Measurements from ENCODE around the gene PLEKHA1. TPM values are rescaled to one million over a fixed set of nuclear protein-coding genes. Genes with fewer than 3 reads are reported as not detected.

PLEKHA1 gene
- total RNA-seq, 1 experiment from 2014 or later = 18.9 TPM

DNA sequence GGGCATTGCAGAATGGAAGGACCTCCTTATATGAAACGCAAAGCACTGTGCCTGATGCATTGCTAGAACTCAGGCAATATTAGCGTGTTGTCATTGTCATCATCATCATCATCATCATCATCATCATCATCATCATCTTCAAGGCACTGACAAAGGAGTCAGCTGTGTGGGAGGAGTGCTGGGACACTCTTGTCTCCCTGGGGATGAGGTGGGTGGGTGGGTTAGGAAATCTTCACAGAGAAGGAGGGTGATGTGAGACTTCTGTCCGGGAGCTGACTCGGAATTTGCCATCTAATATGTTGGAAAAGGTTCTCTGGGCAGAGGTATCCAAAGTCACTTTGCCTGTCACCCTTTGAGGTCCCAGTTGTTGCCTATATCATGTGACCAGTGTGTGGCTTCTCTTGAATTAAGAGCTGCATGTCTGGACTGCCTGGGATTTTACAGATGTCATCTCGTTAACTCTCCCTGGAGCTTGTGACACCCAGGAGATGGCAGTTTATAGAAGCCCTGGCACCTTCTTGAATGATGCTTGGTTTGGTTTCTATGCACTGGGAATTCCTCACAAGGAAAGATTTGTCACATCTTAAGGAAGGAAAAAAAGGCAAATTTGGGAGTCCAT lies 93.9 kb downstream of the PLEKHA1 start:
- TF ChIP-seq, protein P1, sequence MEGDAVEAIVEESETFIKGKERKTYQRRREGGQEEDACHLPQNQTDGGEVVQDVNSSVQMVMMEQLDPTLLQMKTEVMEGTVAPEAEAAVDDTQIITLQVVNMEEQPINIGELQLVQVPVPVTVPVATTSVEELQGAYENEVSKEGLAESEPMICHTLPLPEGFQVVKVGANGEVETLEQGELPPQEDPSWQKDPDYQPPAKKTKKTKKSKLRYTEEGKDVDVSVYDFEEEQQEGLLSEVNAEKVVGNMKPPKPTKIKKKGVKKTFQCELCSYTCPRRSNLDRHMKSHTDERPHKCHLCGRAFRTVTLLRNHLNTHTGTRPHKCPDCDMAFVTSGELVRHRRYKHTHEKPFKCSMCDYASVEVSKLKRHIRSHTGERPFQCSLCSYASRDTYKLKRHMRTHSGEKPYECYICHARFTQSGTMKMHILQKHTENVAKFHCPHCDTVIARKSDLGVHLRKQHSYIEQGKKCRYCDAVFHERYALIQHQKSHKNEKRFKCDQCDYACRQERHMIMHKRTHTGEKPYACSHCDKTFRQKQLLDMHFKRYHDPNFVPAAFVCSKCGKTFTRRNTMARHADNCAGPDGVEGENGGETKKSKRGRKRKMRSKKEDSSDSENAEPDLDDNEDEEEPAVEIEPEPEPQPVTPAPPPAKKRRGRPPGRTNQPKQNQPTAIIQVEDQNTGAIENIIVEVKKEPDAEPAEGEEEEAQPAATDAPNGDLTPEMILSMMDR (conservative IDR thresholded peaks at IDR 0.05; ENCODE audit: low read depth, low read length) = no peak
- TF ChIP-seq EZH2 (IDR thresholded peaks at IDR 0.05; ENCODE audit: borderline replicate concordance, low read depth, low read length, poor library complexity, severe bottlenecking) = no peak
- peaks cover 43% of the 10 kb centered on the region for H3K27me3 ChIP-seq (replicated peaks; ENCODE audit: insufficient read depth, low read depth, low read length, poor library complexity)
- DNase-seq (ENCODE audit: low spot score) = no peak
- H3K4me1 ChIP-seq (ENCODE audit: insufficient read depth, low read length, poor library complexity, severe bottlenecking) = no peaks in the 10 kb centered on the region
- H3K9me3 ChIP-seq (ENCODE audit: low read depth, low read length, poor library complexity, severe bottlenecking) = no peaks in the 10 kb centered on the region
- no peak overlapping the region for H3K4me3 ChIP-seq (ENCODE audit: low read depth, low read length, poor library complexity, severe bottlenecking)
- CTCF ChIA-PET = no interaction called here
- no TSS peak for BruUV-seq (replicated peaks)
- no peaks in the 10 kb centered on the region for H3K36me3 ChIP-seq (ENCODE audit: insufficient read depth, low read length, poor library complexity, severe bottlenecking)
- intact Hi-C loops (cut with micrococcal nuclease; ENCODE audit: unreplicated experiment) = no loop called here
- H3K27ac ChIP-seq (ENCODE audit: low read depth, low read length, poor library complexity, severe bottlenecking) = no peak overlapping the region
- POLR2A ChIA-PET (ENCODE audit: low non-redundant PET) = no interaction called here

DNA sequence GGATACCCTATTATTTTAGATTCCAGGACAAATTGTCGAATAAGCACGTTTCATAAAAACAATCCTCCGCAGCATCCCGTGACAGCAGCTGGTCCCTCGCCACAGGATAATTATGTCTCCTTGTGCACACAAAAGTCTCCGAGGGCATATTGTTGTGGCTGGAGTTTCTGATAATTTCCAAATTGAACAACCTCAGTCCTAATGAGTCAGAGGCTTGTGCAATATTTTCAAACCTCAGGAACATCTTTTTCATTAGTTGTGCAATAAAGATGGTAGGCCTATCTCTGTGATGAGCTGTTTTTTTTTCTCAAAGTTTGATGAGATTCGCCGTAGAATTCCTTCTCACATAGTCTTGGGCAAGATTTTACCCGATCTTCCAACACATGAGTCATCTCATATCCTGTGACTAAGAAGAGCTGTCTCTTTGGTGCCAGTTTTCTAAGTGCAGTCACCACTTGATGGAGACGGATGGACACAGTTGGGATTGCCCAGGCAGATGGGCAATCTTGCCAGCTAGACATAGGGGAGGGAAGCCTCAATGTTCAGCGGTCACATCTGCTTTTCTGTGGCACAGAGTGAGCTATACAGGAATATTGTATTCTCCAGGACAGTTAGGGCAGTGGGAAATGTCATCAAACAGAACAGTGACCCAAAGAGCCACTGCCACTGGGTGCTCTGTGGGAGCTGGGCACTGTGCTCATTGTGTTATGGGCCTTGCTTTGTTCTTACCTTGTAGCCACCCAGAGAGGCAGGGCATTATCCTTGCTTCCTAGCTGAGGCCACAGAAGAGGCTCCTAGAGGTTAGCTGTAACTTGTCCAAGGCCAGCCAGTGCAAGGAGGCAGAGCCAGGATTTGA lies 94.6 kb downstream of the PLEKHA1 start:
- Histone ChIP-seq H3K27me3 (replicated peaks; ENCODE audit: insufficient read depth, low read depth, low read length, poor library complexity) (peaks cover 36% of the 10 kb centered on the region), H3K4me3 (ENCODE audit: low read depth, low read length, poor library complexity, severe bottlenecking) (no peak overlapping the region), H3K36me3 (ENCODE audit: insufficient read depth, low read length, poor library complexity, severe bottlenecking) (no peaks in the 10 kb centered on the region), H3K27ac (ENCODE audit: low read depth, low read length, poor library complexity, severe bottlenecking) (no peak overlapping the region), H3K9me3 (ENCODE audit: low read depth, low read length, poor library complexity, severe bottlenecking) (no peaks in the 10 kb centered on the region), H3K4me1 (ENCODE audit: insufficient read depth, low read length, poor library complexity, severe bottlenecking) (no peaks in the 10 kb centered on the region)
- peak; percentile 70 for DNase-seq (ENCODE audit: low spot score)
- no TSS peak for BruUV-seq (replicated peaks)
- TF ChIP-seq, protein P1 (conservative IDR thresholded peaks at IDR 0.05; ENCODE audit: low read depth, low read length) = no peak
- no peak for TF ChIP-seq EZH2 (IDR thresholded peaks at IDR 0.05; ENCODE audit: borderline replicate concordance, low read depth, low read length, poor library complexity, severe bottlenecking)
- ChIA-PET POLR2A (ENCODE audit: low non-redundant PET) (no interaction called here), CTCF (no interaction called here)
- intact Hi-C loops (cut with micrococcal nuclease; ENCODE audit: unreplicated experiment) = no loop called here

DNA sequence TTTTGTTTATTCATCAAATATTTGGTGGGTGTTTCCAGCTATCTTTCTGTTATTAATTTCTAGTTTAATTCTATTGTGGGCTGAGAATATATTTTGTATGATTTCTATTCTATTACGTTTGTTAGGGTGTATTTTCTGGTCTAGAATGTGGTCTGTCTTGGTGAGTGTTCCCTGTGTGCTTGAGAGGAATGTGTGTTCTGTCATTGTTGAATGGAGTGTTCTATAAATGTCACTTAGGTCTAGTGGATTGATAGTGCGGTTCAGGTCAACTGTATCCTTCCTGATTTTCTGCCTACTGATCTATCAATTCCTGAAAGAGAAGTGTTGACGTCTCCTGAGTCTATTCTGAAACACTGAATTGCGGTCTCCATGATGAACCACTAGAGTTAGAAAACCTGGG lies 95.3 kb downstream of the PLEKHA1 start:
- POLR2A ChIA-PET (ENCODE audit: low non-redundant PET) = no interaction called here
- peaks cover 29% of the 10 kb centered on the region for H3K27me3 ChIP-seq (replicated peaks; ENCODE audit: insufficient read depth, low read depth, low read length, poor library complexity)
- H3K9me3 ChIP-seq (ENCODE audit: low read depth, low read length, poor library complexity, severe bottlenecking) = no peaks in the 10 kb centered on the region
- no peak overlapping the region for H3K4me3 ChIP-seq (ENCODE audit: low read depth, low read length, poor library complexity, severe bottlenecking)
- TF ChIP-seq, protein P1 (conservative IDR thresholded peaks at IDR 0.05; ENCODE audit: low read depth, low read length) = no peak
- TF ChIP-seq EZH2 (IDR thresholded peaks at IDR 0.05; ENCODE audit: borderline replicate concordance, low read depth, low read length, poor library complexity, severe bottlenecking) = no peak
- intact Hi-C loops (cut with micrococcal nuclease; ENCODE audit: unreplicated experiment) = no loop called here
- no peak overlapping the region for H3K27ac ChIP-seq (ENCODE audit: low read depth, low read length, poor library complexity, severe bottlenecking)
- H3K36me3 ChIP-seq (ENCODE audit: insufficient read depth, low read length, poor library complexity, severe bottlenecking) = no peaks in the 10 kb centered on the region
- no peak for DNase-seq (ENCODE audit: low spot score)
- no TSS peak for BruUV-seq (replicated peaks)
- CTCF ChIA-PET = no interaction called here
- no peaks in the 10 kb centered on the region for H3K4me1 ChIP-seq (ENCODE audit: insufficient read depth, low read length, poor library complexity, severe bottlenecking)

Data from A673 (cell line).